OCI-LY7 (cell line): ENCODE measurements around the gene LEPROT. TPM values are rescaled to one million over a fixed set of nuclear protein-coding genes. Genes with fewer than 3 reads are reported as not detected.

Experiments used
- BruUV-seq: library from RNA; stranded (reverse); fragments of 400-500 nt; replicated peaks from 2 replicates; lab custom pipeline; 2021; lab: Mats Ljungman, UMichigan
- CTCF ChIA-PET: fragments of 300-600 bp; sonication (Branson Sonifier 250); formaldehyde crosslinking; loops from one replicate; lab custom pipeline; 2022; ENCODE audit warnings: antibody characterized with exemption; ENCODE audit not compliant: unreplicated experiment; lab: Charles Lee
- POLR2A ChIA-PET: fragments of 300-600 bp; sonication (Branson Sonifier 250); formaldehyde crosslinking; loops from one replicate; lab custom pipeline; 2022; ENCODE audit warnings: antibody characterized with exemption; lab: Charles Lee
- DNase-seq: peaks from one replicate; pipeline ENCODE4 v3.0.0-alpha.2; 2015; ENCODE audit warnings: low spot score
- H2AFZ ChIP-seq: fragments of 200-600 bp; sonication (generic), shearing (Covaris generic); 2 replicates; pipeline ENCODE4 v1.6.1; 2014; ENCODE audit warnings: mild to moderate bottlenecking, antibody characterized with exemption, low read length, moderate library complexity
- H3K27ac ChIP-seq: fragments of 200-600 bp; sonication (generic); 2 replicates; pipeline ENCODE4 v1.5.1; 2014; ENCODE audit warnings: mixed run types, low read depth, mild to moderate bottlenecking, moderate library complexity, low read length, inconsistent platforms; ENCODE audit not compliant: poor library complexity, severe bottlenecking
- H3K36me3 ChIP-seq: fragments of 200-600 bp; sonication (generic); 2 replicates; pipeline ENCODE4 v1.6.1; 2014; ENCODE audit warnings: mild to moderate bottlenecking, antibody characterized with exemption, low read length, moderate library complexity, mixed read lengths; ENCODE audit not compliant: insufficient read depth
- H3K4me1 ChIP-seq: fragments of 200-600 bp; sonication (generic); 2 replicates; pipeline ENCODE4 v1.5.1; 2014; ENCODE audit warnings: mild to moderate bottlenecking, low read length; ENCODE audit not compliant: insufficient read depth, poor library complexity, severe bottlenecking
- H3K4me2 ChIP-seq: fragments of 200-600 bp; sonication (generic); 2 replicates; pipeline ENCODE4 v1.6.1; 2014; ENCODE audit warnings: mild to moderate bottlenecking, low read length
- H3K4me3 ChIP-seq: fragments of 200-600 bp; sonication (generic); 2 replicates; pipeline ENCODE4 v1.5.1; 2014; ENCODE audit warnings: mild to moderate bottlenecking, low read depth, low read length; ENCODE audit not compliant: poor library complexity, severe bottlenecking
- H3K79me2 ChIP-seq: fragments of 200-600 bp; sonication (generic); 2 replicates; pipeline ENCODE4 v1.6.1; 2016; ENCODE audit warnings: low read depth, mild to moderate bottlenecking, low read length, moderate library complexity, mixed read lengths; ENCODE audit not compliant: insufficient read depth
- H3K9me2 ChIP-seq: fragments of 200-600 bp; sonication (generic); 2 replicates; pipeline ENCODE4 v1.6.1; 2016; ENCODE audit warnings: mild to moderate bottlenecking, low read length, mixed read lengths; ENCODE audit not compliant: insufficient read depth
- H3K9me3 ChIP-seq: fragments of 200-600 bp; sonication (generic); 2 replicates; pipeline ENCODE4 v1.6.1; 2014; ENCODE audit warnings: mild to moderate bottlenecking, mixed run types, low read length, mixed read lengths
- H4K20me1 ChIP-seq: fragments of 200-600 bp; sonication (generic); 2 replicates; pipeline ENCODE4 v1.6.1; 2014; ENCODE audit warnings: mild to moderate bottlenecking, antibody characterized with exemption, low read length, moderate library complexity, mixed read lengths; ENCODE audit not compliant: insufficient read depth
- EZH2phosphoT487 ChIP-seq: fragments of 200-600 bp; sonication (generic); IDR thresholded peaks from 2 replicates; pipeline ENCODE4 v1.6.1; 2018; ENCODE audit warnings: low read depth, borderline replicate concordance, mild to moderate bottlenecking, mixed run types, antibody characterized with exemption, low read length, moderate library complexity, mixed read lengths
- intact Hi-C: fragments of 100-400 bp; cut with micrococcal nuclease; formaldehyde crosslinking; loops from one replicate; pipeline ENCODE4 v1.10.0; 2022; ENCODE audit not compliant: unreplicated experiment
- total RNA-seq, 2 experiments: library from RNA; depleted of rRNA in 1 of 2; stranded (reverse); fragments of >200 nt in 1 of 2; shearing (Covaris generic) in 1 of 2; gene quantifications; 2 replicates each; pipeline ENCODE4 v1.2.3, GENCODE V29; 2014 to 2022
- TF ChIP-seq, protein P1 (sequence below): fragments of 200-600 bp; sonication (generic); conservative IDR thresholded peaks from 2 replicates; pipeline ENCODE4 v1.5.1; 2014; ENCODE audit warnings: mild to moderate bottlenecking, antibody characterized with exemption, low read length, moderate library complexity, mixed read lengths

LEPROT gene
- total RNA-seq, 2 experiments from 2014 or later: 14.5 to 22.7 TPM

DNA sequence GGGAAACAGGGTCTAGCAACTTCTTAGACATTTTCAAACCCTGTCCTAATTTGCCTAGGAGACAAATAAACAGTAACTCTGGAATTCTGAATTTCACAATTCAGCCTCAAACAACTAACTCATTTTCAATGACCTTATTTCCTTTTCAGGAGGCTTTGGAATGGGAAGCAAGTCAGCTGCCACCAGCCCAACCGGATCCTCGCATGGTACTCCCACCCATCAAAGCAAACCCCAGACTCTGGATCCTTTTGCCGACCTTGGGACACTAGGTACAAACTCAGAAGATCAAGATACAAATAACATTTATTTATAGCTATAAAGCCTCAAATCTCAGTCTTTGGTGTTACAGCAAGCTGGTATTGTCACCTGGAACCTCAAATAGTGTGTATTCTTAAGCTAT lies 18.9 kb upstream of the LEPROT start:
- TF ChIP-seq, protein P1, sequence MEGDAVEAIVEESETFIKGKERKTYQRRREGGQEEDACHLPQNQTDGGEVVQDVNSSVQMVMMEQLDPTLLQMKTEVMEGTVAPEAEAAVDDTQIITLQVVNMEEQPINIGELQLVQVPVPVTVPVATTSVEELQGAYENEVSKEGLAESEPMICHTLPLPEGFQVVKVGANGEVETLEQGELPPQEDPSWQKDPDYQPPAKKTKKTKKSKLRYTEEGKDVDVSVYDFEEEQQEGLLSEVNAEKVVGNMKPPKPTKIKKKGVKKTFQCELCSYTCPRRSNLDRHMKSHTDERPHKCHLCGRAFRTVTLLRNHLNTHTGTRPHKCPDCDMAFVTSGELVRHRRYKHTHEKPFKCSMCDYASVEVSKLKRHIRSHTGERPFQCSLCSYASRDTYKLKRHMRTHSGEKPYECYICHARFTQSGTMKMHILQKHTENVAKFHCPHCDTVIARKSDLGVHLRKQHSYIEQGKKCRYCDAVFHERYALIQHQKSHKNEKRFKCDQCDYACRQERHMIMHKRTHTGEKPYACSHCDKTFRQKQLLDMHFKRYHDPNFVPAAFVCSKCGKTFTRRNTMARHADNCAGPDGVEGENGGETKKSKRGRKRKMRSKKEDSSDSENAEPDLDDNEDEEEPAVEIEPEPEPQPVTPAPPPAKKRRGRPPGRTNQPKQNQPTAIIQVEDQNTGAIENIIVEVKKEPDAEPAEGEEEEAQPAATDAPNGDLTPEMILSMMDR: no peak
- TF ChIP-seq EZH2phosphoT487: no peak
- H3K9me2 ChIP-seq: no peaks in the 10 kb centered on the region
- no peak overlapping the region for H3K4me3 ChIP-seq
- no peaks in the 10 kb centered on the region for H3K79me2 ChIP-seq
- no peak overlapping the region for H3K27ac ChIP-seq
- no peaks in the 10 kb centered on the region for H4K20me1 ChIP-seq
- CTCF ChIA-PET: no interaction called here
- H3K4me1 ChIP-seq: no peaks in the 10 kb centered on the region
- 0 out of 2 replicates have a peak, but pooled peaks cover 4% of the 10 kb centered on the region for H3K36me3 ChIP-seq
- no peaks in the 10 kb centered on the region for H3K9me3 ChIP-seq
- no peak for DNase-seq
- intact Hi-C loops: no loop called here
- no TSS peak for BruUV-seq
- H3K4me2 ChIP-seq: no peak overlapping the region
- no peak overlapping the region for H2AFZ ChIP-seq
- POLR2A ChIA-PET: interaction anchor here (0.6 to 1.0 kb wide), 2 partner anchors 18 to 79 kb away, joined by 3 read pairs; no protein-coding TSS in a partner anchor

DNA sequence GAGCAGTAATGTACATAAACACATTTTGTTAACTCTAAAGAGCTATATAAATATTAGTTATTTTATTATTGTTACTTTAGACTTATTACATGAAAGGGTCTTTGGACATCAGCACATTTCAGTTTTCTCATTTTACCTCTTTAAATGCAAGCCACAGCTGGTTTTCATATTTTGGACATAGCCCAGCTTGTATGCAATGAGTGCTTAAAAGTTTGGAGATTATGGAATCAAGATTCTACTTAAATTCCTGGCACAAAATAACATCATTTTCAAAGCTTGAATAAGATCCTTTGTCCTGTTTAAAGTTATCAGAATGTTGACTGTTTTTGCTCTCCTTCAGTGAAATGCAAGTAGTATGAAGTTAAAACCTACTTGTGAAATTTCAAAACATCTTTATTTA lies 15.5 kb upstream of the LEPROT start:
- Histone ChIP-seq H3K36me3 (no peaks in the 10 kb centered on the region), H3K4me1 (no peaks in the 10 kb centered on the region), H4K20me1 (no peaks in the 10 kb centered on the region), H3K27ac (no peak overlapping the region), H3K4me2 (no peak overlapping the region), H3K4me3 (no peak overlapping the region), H3K9me3 (no peaks in the 10 kb centered on the region), H3K79me2 (no peaks in the 10 kb centered on the region), H2AFZ (no peak overlapping the region), H3K9me2 (no peaks in the 10 kb centered on the region)
- POLR2A ChIA-PET: interaction anchor here (0.7 to 2.9 kb wide), 3 partner anchors 10 to 34 kb away, joined by 3 to 24 read pairs (median 5); partner anchors contain the start of genes LEPR and LEPROT
- BruUV-seq: no TSS peak
- intact Hi-C loops: no loop called here
- DNase-seq: no peak
- TF ChIP-seq EZH2phosphoT487: no peak
- TF ChIP-seq, protein P1: no peak
- CTCF ChIA-PET: interaction anchor here (1.0 to 1.5 kb wide), 2 partner anchors 14 to 286 kb away, joined by 3 to 4 read pairs; no protein-coding TSS in a partner anchor

DNA sequence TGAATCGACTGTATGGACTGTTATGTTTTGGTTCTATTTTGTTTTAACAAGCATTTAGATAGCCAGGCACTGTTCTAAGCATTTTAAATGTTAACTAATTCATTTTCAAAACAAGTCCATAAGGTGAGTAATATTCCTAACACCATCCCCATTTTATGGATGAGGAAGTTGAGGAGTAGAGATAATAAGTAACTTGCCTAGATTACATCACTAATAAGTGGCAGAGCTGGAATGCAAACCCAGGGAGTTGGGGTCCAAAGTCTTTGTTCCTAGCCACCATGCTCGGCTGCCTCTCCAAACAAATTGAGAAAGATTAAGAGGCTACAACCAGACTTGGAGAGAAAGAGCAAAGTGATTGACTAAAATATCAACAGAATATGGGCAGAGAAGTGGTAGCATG lies 12.6 kb upstream of the LEPROT start:
- BruUV-seq: no TSS peak
- intact Hi-C loops: no loop called here
- no peak overlapping the region for H3K4me2 ChIP-seq
- H3K4me1 ChIP-seq: no peaks in the 10 kb centered on the region
- POLR2A ChIA-PET: no interaction called here
- no peaks in the 10 kb centered on the region for H3K9me2 ChIP-seq
- H4K20me1 ChIP-seq: no peaks in the 10 kb centered on the region
- H3K4me3 ChIP-seq: no peak overlapping the region
- H3K27ac ChIP-seq: no peak overlapping the region
- H3K79me2 ChIP-seq: no peaks in the 10 kb centered on the region
- no peak for TF ChIP-seq EZH2phosphoT487
- TF ChIP-seq, protein P1: no peak
- H3K36me3 ChIP-seq: peaks cover 5% of the 10 kb centered on the region; the same call in 1 of the 2 replicates
- DNase-seq: no peak
- no peak overlapping the region for H2AFZ ChIP-seq
- H3K9me3 ChIP-seq: no peaks in the 10 kb centered on the region
- CTCF ChIA-PET: no interaction called here
